GF-D8 (cell line): Measurements from ENCODE around the gene FAAP24.
"Not testable (repeated sequence)": the region's sequence is repeated elsewhere in the genome, so short reads cannot be mapped to it uniquely, and the experiment has no call there.

Experiments
- DNase-seq: peaks from one replicate; lab custom pipeline; 2025; lab: John Stamatoyannopoulos, UW

The FAAP24 gene

GRCh38 chr19:32998722-32999121 lies 26.7 kb downstream of the FAAP24 start:
- no peak for DNase-seq

- no peak for DNase-seq
Observed at GRCh38 chr19:33000510-33000909, 28.5 kb downstream of the FAAP24 start.

DNA sequence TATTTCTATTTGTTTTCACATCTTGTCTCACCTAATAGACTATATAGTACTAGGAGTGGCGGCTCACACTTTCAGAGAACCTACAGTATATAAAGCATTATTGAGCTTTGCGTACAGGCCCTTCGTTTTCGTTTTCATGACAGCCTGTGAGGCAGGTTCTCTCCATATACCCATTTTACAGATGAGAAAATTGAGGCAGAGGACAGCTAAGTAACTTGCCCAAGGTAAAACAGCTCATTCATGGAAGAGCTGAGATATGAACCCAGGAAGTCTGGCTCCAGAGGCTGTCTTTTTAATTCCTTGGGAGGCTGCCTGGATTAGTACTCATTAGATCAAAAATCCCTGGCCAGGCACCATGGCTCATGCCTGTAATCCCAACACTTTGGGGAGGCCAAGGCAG lies 28.9 kb downstream of the FAAP24 start:
- DNase-seq, result no peak

- DNase-seq, result not testable (repeated sequence)
Observed at GRCh38 chr19:33002126-33002865, 30.3 kb downstream of the FAAP24 start.

GRCh38 chr19:33003424-33004024 lies 31.5 kb downstream of the FAAP24 start:
- DNase-seq, result not testable (repeated sequence)

DNA sequence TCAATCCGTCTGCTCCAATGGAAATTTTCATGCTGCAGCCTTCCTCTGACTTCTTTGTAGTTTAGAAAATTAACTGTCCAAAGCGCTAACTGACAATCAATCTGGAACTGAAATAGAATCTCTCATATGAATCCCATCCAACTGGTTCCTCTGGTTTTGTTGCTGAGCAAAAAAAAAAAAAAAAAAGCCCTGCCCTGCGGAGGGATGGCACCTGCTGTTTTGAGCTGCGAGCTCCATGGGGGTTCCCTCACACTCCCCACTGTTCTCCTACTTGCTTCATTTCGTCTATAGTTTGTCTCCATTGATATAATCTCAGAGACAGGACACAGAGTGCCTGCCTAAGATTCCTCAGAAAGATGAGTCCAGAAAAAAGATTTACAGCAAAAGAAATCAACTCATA lies 33.4 kb downstream of the FAAP24 start:
- DNase-seq, result no peak

- no peak for DNase-seq
Observed at GRCh38 chr19:33008738-33009137, 36.7 kb downstream of the FAAP24 start.

DNA sequence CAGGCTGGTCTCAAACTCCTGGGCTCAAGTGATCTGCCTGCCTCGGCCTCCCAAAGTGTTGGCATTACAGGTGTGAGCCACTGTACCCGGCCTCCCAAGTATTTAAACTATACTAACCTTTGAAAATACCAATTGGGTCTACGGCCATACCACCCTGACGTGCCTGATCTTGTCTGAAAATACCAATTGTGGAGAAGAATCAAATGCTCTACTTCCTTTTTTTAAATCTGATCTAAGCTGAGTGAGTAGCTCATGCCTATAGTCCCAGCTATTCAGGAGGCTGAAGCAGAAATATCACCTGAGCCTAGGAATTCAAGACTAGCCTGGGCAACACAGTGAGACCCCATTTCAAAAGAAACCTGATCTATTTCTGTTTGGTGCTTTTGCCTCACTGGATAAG lies 38.8 kb downstream of the FAAP24 start:
- not testable (repeated sequence) for DNase-seq

- DNase-seq, result no peak
Observed at GRCh38 chr19:33022472-33023116, 50.6 kb downstream of the FAAP24 start.

DNA sequence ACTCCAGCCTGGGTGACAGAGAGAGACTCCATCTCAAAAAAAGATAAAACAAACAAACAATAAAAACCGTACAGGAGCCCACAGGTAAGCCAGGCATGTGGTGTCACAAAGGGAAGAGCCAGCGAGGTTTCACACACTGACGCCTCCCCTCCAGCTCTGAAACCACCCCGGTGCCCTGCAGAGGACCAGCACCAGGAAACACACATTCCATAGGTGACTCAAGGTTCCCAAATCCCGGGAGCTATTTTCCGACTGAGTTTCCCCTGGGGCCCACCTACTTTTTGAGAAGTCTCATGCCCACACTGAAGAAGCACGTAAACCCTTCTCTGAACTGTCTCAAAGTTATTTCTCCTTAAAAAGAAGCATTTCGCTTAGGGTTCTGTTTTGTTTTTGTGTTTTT lies 52.4 kb downstream of the FAAP24 start:
- no peak for DNase-seq

DNA sequence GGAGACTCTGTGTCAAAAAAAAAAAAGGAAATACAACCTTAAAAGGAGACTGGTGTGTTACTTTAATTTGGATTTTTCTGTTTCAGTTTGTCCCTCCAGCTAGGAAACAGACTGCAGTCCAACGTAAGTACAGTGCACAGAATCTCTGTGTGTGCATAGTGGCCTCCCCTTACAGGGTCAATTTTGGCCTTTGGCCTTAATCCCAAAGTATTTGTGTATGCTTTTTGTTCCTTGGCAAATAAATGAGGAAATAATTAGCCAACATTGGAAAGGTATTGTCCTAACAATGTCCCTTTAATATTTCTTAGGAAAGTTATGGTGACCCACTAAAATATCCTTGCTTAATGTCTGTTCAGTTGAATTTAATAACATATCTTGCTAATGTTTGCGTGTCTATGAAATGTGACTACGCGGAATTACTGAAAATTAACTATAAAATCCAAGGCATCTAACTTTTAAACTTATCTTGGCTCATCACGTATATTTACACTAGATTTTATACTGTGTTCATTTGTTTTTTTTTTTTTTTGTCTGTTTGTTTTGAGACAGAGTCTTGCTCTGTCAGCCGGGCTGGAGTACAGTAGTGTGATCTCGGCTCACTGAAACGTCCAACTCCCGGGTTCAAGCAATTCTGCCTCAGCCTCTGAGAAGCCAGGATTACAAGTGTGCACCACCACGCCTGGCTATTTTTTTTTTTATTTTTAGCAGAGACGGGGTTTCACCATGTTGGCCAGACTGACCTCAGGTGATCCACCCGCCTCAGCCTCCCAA lies 53.6 kb downstream of the FAAP24 start:
- DNase-seq, result not testable (repeated sequence)

DNA sequence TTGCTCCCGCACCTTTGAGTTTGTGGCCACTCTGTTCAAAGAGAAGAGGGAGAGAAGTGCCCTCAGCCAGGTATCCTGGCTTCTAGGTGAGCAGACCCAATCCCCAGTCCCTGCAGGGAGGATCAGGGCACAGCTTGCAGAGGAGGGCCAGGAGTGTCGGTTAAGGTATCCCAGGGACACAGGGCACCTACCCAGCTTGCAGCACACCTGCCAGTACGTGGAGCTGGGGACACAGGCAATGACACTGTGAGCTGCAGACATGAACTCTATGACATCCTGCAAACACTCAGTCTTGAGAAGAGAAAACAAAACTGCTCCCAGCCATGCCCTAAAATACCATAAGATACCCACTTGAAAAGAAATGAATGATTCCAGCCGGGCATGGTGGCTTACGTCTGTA lies 54.6 kb downstream of the FAAP24 start:
- DNase-seq, result not testable (repeated sequence)
